Activated naive CD4-positive, alpha-beta T cell treated with Interleukin-2 at 50 U/mL for 16 hours (primary cell): ENCODE results near the gene PARD3.

ENCODE experiments used
- DNase-seq: peaks from one replicate; pipeline ENCODE4 v3.0.0-alpha.2; 2020

The PARD3 gene

GRCh38 chr10:34821587-34822585, 6.8 kb upstream of the PARD3 start:
- no peak for DNase-seq

- DNase-seq: no peak
Observed at GRCh38 chr10:34817586-34817985, 2.5 kb upstream of the PARD3 start.

GRCh38 chr10:34817054-34817453, 2.0 kb upstream of the PARD3 start:
- no peak for DNase-seq

GRCh38 chr10:34816501-34817002, 1.5 kb upstream of the PARD3 start:
- no peak for DNase-seq

GRCh38 chr10:34816085-34816496, 995 bp upstream of the PARD3 start:
- DNase-seq: no peak

- DNase-seq: no peak
Observed at GRCh38 chr10:34814913-34815184, 247 bp downstream of the PARD3 start.

- DNase-seq: no peak
Observed at GRCh38 chr10:34814223-34814912, 728 bp downstream of the PARD3 start.

- DNase-seq: no peak
Observed at GRCh38 chr10:34813626-34814222, 1.4 kb downstream of the PARD3 start.

- no peak for DNase-seq
Observed at GRCh38 chr10:34812771-34813170, 2.3 kb downstream of the PARD3 start.

- no peak for DNase-seq
Observed at GRCh38 chr10:34811968-34812514, 3.1 kb downstream of the PARD3 start.

- DNase-seq: no peak
Observed at GRCh38 chr10:34811126-34811967, 3.7 kb downstream of the PARD3 start.

GRCh38 chr10:34809796-34810195, 5.3 kb downstream of the PARD3 start:
- DNase-seq: no peak

GRCh38 chr10:34808801-34809745, 6.0 kb downstream of the PARD3 start:
- DNase-seq: no peak

- DNase-seq: no peak
Observed at GRCh38 chr10:34808336-34808735, 6.8 kb downstream of the PARD3 start.

GRCh38 chr10:34804306-34804705, 10.8 kb downstream of the PARD3 start:
- no peak for DNase-seq

GRCh38 chr10:34802692-34803091, 12.4 kb downstream of the PARD3 start:
- DNase-seq: no peak

- DNase-seq: no peak
Observed at GRCh38 chr10:34801097-34801733, 13.9 kb downstream of the PARD3 start.

- no peak for DNase-seq
Observed at GRCh38 chr10:34800624-34801023, 14.5 kb downstream of the PARD3 start.

GRCh38 chr10:34798654-34799053, 16.4 kb downstream of the PARD3 start:
- DNase-seq: no peak

- no peak for DNase-seq
Observed at GRCh38 chr10:34797155-34797554, 17.9 kb downstream of the PARD3 start.

GRCh38 chr10:34796133-34796532, 19.0 kb downstream of the PARD3 start:
- no peak for DNase-seq
